DND-41 (cell line): Measurements from ENCODE around the gene MTHFS.

Experiments used
- EZH2 ChIP-seq: IDR thresholded peaks from 3 replicates; pipeline ENCODE4 v1.6.1; 2012; ENCODE audit warnings: borderline replicate concordance, low read depth, mild to moderate bottlenecking, moderate library complexity, low read length, inconsistent platforms; ENCODE audit not compliant: severe bottlenecking
- TF ChIP-seq, protein P1 (sequence below): IDR thresholded peaks from 2 replicates; pipeline ENCODE4 v1.5.1; 2012; ENCODE audit warnings: borderline replicate concordance, low read length, moderate library complexity, mild to moderate bottlenecking; ENCODE audit not compliant: poor library complexity, severe bottlenecking; ENCODE audit errors: extremely low read depth

DNA sequence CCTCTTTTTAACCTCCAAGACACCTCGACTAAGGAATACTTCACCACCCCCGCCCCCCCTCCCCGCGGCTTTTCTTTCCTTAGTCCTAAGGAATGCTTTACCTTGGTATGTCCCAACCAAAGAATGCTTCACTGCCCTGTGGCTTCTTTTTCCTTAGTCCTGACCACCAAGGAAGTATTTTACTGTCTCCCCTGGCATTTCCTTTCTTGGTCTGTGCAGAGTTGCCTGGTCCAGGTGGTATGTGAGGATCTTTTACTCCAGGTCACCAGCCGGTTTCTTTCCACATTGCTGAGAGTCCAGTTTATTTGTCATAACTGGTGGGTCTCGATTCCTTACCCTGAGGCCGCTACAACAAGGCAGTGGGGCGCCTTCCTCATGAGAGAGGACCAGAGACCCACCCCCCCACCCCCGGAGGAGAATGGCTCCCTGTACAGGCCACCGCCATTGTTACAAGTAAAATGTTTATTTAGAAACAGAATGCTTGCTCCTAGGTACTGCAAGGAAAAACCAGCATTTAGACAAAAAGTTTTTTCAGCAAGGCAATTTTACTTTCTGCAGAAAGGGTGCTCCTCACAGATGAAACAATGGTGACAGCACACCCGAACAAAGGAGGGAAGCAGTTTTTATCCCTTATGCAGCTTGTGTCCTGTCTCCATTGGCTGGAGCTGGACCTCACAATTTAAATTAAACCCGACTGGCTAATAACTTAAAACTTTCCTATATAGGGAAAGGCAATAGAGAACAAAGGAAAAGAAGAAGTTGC, 23.1 kb upstream of the MTHFS start:
- no peak for TF ChIP-seq EZH2
- TF ChIP-seq, protein P1, sequence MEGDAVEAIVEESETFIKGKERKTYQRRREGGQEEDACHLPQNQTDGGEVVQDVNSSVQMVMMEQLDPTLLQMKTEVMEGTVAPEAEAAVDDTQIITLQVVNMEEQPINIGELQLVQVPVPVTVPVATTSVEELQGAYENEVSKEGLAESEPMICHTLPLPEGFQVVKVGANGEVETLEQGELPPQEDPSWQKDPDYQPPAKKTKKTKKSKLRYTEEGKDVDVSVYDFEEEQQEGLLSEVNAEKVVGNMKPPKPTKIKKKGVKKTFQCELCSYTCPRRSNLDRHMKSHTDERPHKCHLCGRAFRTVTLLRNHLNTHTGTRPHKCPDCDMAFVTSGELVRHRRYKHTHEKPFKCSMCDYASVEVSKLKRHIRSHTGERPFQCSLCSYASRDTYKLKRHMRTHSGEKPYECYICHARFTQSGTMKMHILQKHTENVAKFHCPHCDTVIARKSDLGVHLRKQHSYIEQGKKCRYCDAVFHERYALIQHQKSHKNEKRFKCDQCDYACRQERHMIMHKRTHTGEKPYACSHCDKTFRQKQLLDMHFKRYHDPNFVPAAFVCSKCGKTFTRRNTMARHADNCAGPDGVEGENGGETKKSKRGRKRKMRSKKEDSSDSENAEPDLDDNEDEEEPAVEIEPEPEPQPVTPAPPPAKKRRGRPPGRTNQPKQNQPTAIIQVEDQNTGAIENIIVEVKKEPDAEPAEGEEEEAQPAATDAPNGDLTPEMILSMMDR: no peak
